AG04450 (cell line): ENCODE results near the gene AAMDC. TPM values are rescaled to one million over a fixed set of nuclear protein-coding genes. Genes with fewer than 3 reads are reported as not detected.
"Not testable (repeated sequence)": the region's sequence is repeated elsewhere in the genome, so short reads cannot be mapped to it uniquely, and the experiment has no call there.

Source experiments
- CTCF ChIA-PET: fragments of 300-600, 350-600 bp; formaldehyde crosslinking; extraction: SDS; loops from one replicate; lab custom pipeline; 2022; ENCODE audit warnings: antibody characterized with exemption, inconsistent platforms; lab: Charles Lee
- POLR2A ChIA-PET: fragments of 350-600 bp; formaldehyde crosslinking; extraction: SDS; loops from one replicate; lab custom pipeline; 2021; ENCODE audit warnings: antibody characterized with exemption, inconsistent platforms; lab: Yijun Ruan, JAX
- DNase-seq: peaks from one replicate; pipeline ENCODE4 v3.0.0-alpha.2; 2011; ENCODE audit warnings: low read depth, low spot score
- H3K27ac ChIP-seq: one replicate; pipeline ENCODE4 v1.5.1; 2012; ENCODE audit warnings: low read depth, low read length, control low read depth
- H3K27me3 ChIP-seq: one replicate; pipeline ENCODE4 v1.6.0; 2012; ENCODE audit warnings: low read length; ENCODE audit not compliant: control insufficient read depth, insufficient read depth
- H3K4me3 ChIP-seq: 2 replicates; pipeline ENCODE4 v1.5.1; 2011; ENCODE audit warnings: mild to moderate bottlenecking, low read depth, low read length, control low read depth
- H3K9me3 ChIP-seq: 2 replicates; pipeline ENCODE4 v1.5.1; 2012; ENCODE audit warnings: low read length; ENCODE audit not compliant: control insufficient read depth, insufficient read depth
- polyA plus RNA-seq: library from polyadenylated mRNA; depleted of rRNA; stranded (reverse); fragments of >200 nt; gene quantifications from 2 replicates; pipeline ENCODE4 v1.2.3, GENCODE V29; 2011
- TF ChIP-seq, protein P1 (sequence below): IDR thresholded peaks from 2 replicates; pipeline ENCODE4 v1.5.1; 2011; ENCODE audit warnings: low read depth, low read length, control low read depth, inconsistent platforms

Gene AAMDC
- polyA plus RNA-seq, 1 experiment = 57.7 TPM

DNA sequence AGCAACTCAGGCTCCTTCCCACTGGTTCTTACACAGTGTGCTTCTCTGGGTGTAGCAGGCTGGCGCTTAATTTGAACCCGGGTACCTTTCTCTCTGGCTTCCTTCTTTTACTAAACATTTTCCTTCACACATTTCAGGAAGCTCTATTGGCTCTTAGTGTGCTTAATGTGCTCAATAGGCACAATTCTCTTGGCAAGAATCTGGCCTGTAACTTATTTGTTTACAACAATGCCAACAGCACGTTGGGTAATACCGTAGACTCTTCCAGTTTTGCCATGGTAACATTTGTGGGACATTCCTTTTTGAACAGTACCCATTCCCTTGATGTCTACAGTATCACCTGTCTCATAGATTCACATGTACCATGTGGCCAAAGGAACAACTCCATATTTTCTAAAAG lies 47.8 kb downstream of the AAMDC start:
- ChIA-PET POLR2A (no interaction called here), CTCF (no interaction called here)
- Histone ChIP-seq H3K27ac (no peak overlapping the region), H3K4me3 (no peak overlapping the region), H3K27me3 (no peaks in the 10 kb centered on the region), H3K9me3 (no peaks in the 10 kb centered on the region)
- DNase-seq = no peak
- TF ChIP-seq, protein P1, sequence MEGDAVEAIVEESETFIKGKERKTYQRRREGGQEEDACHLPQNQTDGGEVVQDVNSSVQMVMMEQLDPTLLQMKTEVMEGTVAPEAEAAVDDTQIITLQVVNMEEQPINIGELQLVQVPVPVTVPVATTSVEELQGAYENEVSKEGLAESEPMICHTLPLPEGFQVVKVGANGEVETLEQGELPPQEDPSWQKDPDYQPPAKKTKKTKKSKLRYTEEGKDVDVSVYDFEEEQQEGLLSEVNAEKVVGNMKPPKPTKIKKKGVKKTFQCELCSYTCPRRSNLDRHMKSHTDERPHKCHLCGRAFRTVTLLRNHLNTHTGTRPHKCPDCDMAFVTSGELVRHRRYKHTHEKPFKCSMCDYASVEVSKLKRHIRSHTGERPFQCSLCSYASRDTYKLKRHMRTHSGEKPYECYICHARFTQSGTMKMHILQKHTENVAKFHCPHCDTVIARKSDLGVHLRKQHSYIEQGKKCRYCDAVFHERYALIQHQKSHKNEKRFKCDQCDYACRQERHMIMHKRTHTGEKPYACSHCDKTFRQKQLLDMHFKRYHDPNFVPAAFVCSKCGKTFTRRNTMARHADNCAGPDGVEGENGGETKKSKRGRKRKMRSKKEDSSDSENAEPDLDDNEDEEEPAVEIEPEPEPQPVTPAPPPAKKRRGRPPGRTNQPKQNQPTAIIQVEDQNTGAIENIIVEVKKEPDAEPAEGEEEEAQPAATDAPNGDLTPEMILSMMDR = no peak

DNA sequence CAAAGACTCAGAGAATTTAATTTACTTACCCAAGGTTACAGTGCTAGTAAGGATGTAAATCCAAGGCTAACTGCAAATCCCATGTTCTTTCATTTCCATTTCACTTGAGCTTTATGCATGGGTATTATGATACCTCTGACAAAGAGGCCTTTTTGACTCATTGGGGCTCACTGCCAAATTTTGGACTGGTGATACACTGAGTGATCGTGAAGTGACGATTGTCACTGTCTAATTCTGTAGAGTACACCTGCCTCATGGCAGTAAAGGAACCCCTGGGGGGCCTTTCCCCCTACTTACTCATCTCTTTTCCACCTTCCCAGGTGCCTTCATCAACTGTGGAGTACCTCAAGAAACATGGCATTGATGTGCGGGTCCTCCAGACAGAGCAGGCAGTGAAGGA lies 50.9 kb downstream of the AAMDC start:
- H3K9me3 ChIP-seq = no peaks in the 10 kb centered on the region

DNA sequence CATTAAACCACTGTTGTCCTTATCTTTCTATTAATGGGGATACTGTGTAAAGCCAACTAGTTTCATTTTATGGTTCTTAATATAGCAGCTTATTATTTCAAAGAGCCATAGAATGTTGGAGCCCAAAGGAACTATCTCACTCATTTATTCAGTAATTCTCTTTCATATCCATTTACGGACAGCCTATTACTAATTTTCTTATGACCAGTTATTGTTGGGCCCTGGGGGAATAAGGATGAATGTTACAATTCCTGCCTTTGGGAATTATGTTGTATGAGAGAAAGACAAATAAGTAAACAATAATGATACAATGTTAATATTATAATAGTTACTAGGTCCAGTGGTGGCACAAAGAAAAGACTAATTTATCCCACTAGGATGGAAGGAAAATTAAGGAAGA lies 52.4 kb downstream of the AAMDC start:
- ChIA-PET CTCF (no interaction called here), POLR2A (no interaction called here)
- H3K27ac ChIP-seq = no peak overlapping the region
- TF ChIP-seq, protein P1 = no peak
- H3K27me3 ChIP-seq = no peaks in the 10 kb centered on the region
- no peak overlapping the region for H3K4me3 ChIP-seq
- no peaks in the 10 kb centered on the region for H3K9me3 ChIP-seq
- DNase-seq = no peak

More for the DNA sequence above, 50.9 kb downstream of the AAMDC start:
- Histone ChIP-seq H3K4me3 (no peak overlapping the region), H3K27ac (no peak overlapping the region), H3K27me3 (no peaks in the 10 kb centered on the region)
- TF ChIP-seq, protein P1 = no peak
- CTCF ChIA-PET = no interaction called here
- DNase-seq = no peak
- POLR2A ChIA-PET = no interaction called here

DNA sequence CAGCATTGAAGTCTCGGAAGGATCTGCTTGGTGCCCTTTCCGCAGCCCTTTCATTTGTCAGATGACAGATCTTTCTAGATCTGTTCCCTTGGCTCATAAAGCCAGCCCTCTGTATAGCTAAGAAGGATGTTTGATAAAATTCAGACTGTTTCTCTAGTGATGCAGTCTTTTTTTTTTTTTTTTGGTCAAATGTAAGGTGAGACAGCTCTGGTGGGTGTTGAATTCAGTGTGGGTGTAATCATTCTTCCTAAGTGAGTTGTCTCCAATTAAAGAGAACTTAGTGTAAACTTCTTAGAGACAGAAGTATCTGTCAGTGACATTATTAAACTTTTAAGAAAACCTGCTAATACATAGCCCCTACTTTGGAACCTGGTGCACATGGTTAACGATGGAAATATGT lies 53.3 kb downstream of the AAMDC start:
- Histone ChIP-seq H3K9me3 (no peaks in the 10 kb centered on the region), H3K27me3 (no peaks in the 10 kb centered on the region), H3K4me3 (no peak overlapping the region), H3K27ac (no peak overlapping the region)
- ChIA-PET POLR2A (interaction anchor here (0.6 kb wide), 1 partner anchor 210 kb away, joined by 4 read pairs; no protein-coding TSS in a partner anchor), CTCF (no interaction called here)
- no peak for DNase-seq
- TF ChIP-seq, protein P1 = no peak

DNA sequence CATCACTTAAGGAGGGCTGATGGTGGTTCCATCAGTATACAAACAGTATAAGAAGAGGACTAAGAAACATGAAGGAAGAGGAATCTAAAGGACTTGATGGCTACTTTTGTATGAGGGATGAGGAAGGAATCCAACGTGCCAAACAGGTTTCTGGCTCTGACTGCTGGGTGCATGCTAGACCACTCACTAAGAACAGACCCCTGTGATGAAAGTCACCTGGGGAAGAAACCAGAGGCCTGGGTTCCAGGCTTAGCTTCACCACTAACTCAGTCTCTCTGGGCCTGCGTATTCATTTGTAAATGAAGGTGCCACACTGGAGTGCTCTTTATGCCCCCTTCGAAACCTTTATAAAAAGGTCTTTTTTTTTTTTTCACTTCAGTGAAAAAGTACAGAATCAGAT lies 55.1 kb downstream of the AAMDC start:
- DNase-seq = no peak
- Histone ChIP-seq H3K27me3 (no peaks in the 10 kb centered on the region), H3K9me3 (no peaks in the 10 kb centered on the region), H3K4me3 (no peak overlapping the region), H3K27ac (no peak overlapping the region)
- POLR2A ChIA-PET = no interaction called here
- CTCF ChIA-PET = interaction anchor here (1.3 kb wide), 1 partner anchor 9 kb away, joined by 3 read pairs; no protein-coding TSS in a partner anchor
- TF ChIP-seq, protein P1 = no peak

DNA sequence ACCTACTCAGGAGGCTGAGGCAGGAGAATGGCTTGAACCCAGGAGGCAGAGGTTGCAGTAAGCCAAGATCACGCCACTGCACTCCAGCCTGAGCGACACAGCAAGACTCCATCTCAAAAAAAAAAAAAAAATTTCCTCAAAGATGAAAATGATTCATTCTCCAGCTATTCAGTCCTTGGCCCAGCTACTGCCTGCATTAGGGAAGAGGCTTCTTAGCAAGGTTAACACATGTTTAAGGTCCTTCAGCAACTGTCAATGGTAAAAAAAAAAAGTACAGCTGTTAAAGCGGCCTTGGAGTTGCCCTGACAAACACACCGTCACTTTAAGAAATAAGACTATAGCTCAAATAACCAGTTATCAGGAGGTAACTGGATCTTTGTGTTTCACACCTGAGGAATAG lies 57.3 kb downstream of the AAMDC start:
- CTCF ChIA-PET = interaction anchor here (1.0 to 1.2 kb wide), 2 partner anchors 53 to 117 kb away, joined by 3 to 5 read pairs; no protein-coding TSS in a partner anchor
- not testable (repeated sequence) for H3K27ac ChIP-seq, H3K9me3 ChIP-seq, H3K27me3 ChIP-seq, H3K4me3 ChIP-seq
- DNase-seq = peak; percentile 68
- POLR2A ChIA-PET = interaction anchor here (0.5 to 1.9 kb wide), 7 partner anchors 36 to 384 kb away, joined by 3 to 6 read pairs (median 3); partner anchors contain the start of gene INTS4
